Smooth muscle cell (in vitro differentiated cells): Measurements from ENCODE around the gene ZBTB17. TPM values are rescaled to one million over a fixed set of nuclear protein-coding genes. Genes with fewer than 3 reads are reported as not detected.

Source experiments
- DNase-seq: peaks from one replicate; lab custom pipeline; 2025; ENCODE audit not compliant: unreplicated experiment; lab: John Stamatoyannopoulos, UW
- H2AFZ ChIP-seq: fragments of 200-600 bp; sonication (generic); 2 replicates; pipeline ENCODE4 v1.6.0; 2016; ENCODE audit warnings: antibody characterized with exemption, low read depth, mild to moderate bottlenecking
- H3F3A ChIP-seq: fragments of 200-600 bp; sonication (generic); 2 replicates; pipeline ENCODE4 v1.6.0; 2017; ENCODE audit warnings: antibody characterized with exemption, low read depth
- H3K27ac ChIP-seq: fragments of 200-600 bp; sonication (generic); 2 replicates; pipeline ENCODE4 v1.5.1; 2016; ENCODE audit warnings: low read depth, mild to moderate bottlenecking
- H3K27me3 ChIP-seq: fragments of 200-600 bp; sonication (generic); 2 replicates; pipeline ENCODE4 v1.6.1; 2016; ENCODE audit warnings: low read depth, mild to moderate bottlenecking
- H3K36me3 ChIP-seq: fragments of 200-600 bp; sonication (generic); 2 replicates; pipeline ENCODE4 v1.5.1; 2016; ENCODE audit warnings: low read depth
- H3K4me1 ChIP-seq: fragments of 200-600 bp; sonication (generic); 2 replicates; pipeline ENCODE4 v1.5.1; 2016; ENCODE audit warnings: low read depth
- H3K4me2 ChIP-seq: fragments of 200-600 bp; sonication (generic); 2 replicates; pipeline ENCODE4 v1.6.0; 2016; ENCODE audit warnings: mild to moderate bottlenecking
- H3K4me3 ChIP-seq: fragments of 200-600 bp; sonication (generic); 2 replicates; pipeline ENCODE4 v1.5.1; 2016; ENCODE audit warnings: mild to moderate bottlenecking
- H3K79me2 ChIP-seq: fragments of 200-600 bp; sonication (generic); 2 replicates; pipeline ENCODE4 v1.6.0; 2016; ENCODE audit warnings: low read depth, mild to moderate bottlenecking
- H3K9ac ChIP-seq: fragments of 200-600 bp; sonication (generic); 2 replicates; pipeline ENCODE4 v1.6.0; 2016; ENCODE audit warnings: low read depth
- H3K9me3 ChIP-seq: fragments of 200-600 bp; sonication (generic); replicated peaks from 2 replicates; pipeline ENCODE4 v1.5.1; 2016; ENCODE audit warnings: low read depth
- H4K20me1 ChIP-seq: fragments of 200-600 bp; sonication (generic); 2 replicates; pipeline ENCODE4 v1.6.0; 2016; ENCODE audit warnings: low read depth
- WGBS: methylation state at CpG from one replicate; pipeline ENCODE4 v1.1.7; 2016; ENCODE audit warnings: low lambda C conversion rate; 5-methylcytosine and 5-hydroxymethylcytosine counted together
- polyA plus RNA-seq: library from polyadenylated mRNA; unstranded; fragments of >200 nt; fragmentation: Nextera tagmentation; extraction: Ambion mirVana; gene quantifications from 2 replicates; pipeline ENCODE4 v1.2.1, GENCODE V29; 2016
- total RNA-seq: library from RNA; depleted of rRNA; stranded (reverse); fragments of >200 nt; gene quantifications from 2 replicates; pipeline ENCODE4 v1.2.3, GENCODE V29; 2014
- TF ChIP-seq, protein P1 (sequence below): fragments of 200-600 bp; sonication (generic); IDR thresholded peaks from 2 replicates; pipeline ENCODE4 v1.5.1; 2017; ENCODE audit warnings: borderline replicate concordance, mild to moderate bottlenecking, antibody characterized with exemption; ENCODE audit not compliant: insufficient read depth, poor library complexity, severe bottlenecking

The ZBTB17 gene
- total and polyA plus RNA-seq, 2 experiments from 2014 or later, result 29.4 to 42.5 TPM

DNA sequence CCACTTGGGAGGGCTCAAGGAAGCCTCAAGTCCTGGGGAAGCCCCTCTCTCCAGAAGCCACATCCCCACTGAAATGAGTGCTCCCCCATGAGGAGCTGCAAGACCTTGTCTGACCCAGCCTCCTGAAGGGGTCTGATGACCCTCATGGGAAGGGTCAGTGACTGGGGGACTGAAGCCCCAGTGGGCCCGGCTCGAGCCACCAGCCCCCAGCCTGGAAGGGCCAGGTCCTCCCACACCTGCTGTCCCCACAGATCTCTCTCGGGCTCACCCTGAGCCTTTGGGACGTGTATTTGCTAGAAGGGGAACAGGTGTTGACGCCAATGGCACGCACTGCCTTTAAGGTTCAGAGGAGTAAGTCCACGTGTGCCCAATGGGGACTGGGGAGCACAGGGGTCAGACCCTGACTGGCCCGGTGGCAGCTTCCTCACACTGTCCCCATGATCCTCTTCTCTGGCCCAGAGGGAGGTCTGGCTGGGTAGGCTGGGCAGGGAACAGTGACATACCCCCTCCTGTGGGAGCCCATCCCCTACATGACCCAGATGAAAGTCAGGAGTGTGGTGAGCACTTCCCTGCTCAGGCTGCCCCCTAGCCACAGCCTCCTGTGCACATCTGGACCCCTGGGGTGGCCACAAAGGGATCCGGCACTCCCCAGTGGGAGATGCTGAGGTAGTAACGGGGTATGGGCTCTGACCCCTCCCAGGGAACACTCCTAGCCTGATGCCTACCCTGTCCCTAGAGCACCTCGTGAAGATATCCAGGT is 15.7 kb upstream of the ZBTB17 start:
- WGBS, result 88% methylated on average over 11 of the region's 11 CpGs
- no peak overlapping the region for H3K9ac ChIP-seq
- no peaks in the 10 kb centered on the region for H3K36me3 ChIP-seq
- H3K4me1 ChIP-seq, result no peaks in the 10 kb centered on the region
- H3F3A ChIP-seq, result no peaks in the 10 kb centered on the region
- H3K9me3 ChIP-seq, result no peaks in the 10 kb centered on the region
- no peak overlapping the region for H2AFZ ChIP-seq
- H3K4me3 ChIP-seq, result no peak overlapping the region
- H3K27me3 ChIP-seq, result no peaks in the 10 kb centered on the region
- TF ChIP-seq, protein P1, sequence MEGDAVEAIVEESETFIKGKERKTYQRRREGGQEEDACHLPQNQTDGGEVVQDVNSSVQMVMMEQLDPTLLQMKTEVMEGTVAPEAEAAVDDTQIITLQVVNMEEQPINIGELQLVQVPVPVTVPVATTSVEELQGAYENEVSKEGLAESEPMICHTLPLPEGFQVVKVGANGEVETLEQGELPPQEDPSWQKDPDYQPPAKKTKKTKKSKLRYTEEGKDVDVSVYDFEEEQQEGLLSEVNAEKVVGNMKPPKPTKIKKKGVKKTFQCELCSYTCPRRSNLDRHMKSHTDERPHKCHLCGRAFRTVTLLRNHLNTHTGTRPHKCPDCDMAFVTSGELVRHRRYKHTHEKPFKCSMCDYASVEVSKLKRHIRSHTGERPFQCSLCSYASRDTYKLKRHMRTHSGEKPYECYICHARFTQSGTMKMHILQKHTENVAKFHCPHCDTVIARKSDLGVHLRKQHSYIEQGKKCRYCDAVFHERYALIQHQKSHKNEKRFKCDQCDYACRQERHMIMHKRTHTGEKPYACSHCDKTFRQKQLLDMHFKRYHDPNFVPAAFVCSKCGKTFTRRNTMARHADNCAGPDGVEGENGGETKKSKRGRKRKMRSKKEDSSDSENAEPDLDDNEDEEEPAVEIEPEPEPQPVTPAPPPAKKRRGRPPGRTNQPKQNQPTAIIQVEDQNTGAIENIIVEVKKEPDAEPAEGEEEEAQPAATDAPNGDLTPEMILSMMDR, result no peak
- DNase-seq, result no peak
- H3K79me2 ChIP-seq, result no peaks in the 10 kb centered on the region
- H3K4me2 ChIP-seq, result no peak overlapping the region
- no peak overlapping the region for H3K27ac ChIP-seq
- no peaks in the 10 kb centered on the region for H4K20me1 ChIP-seq

DNA sequence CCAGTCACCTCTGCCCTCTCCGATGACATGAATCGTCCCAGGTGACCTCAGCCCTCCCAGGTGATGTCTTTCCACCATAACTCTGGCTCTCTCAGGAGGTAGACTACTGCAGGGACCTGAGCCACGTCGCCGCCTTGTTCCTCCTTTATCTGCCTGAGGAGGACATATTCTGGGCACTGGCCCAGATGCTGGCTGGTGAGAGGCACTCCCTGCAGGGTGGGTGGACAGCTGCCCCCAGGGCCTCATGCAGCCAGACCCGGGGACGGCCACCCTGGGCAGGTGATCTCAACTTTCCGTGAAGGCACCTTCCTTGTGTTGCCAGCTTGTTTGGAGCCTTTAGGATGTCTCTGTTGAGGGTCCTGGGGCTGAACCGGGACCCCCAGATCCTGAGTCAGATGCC is 13.9 kb upstream of the ZBTB17 start:
- Histone ChIP-seq H3K36me3 (no peaks in the 10 kb centered on the region), H3F3A (no peaks in the 10 kb centered on the region), H3K4me2 (no peak overlapping the region), H4K20me1 (no peaks in the 10 kb centered on the region), H3K9ac (no peak overlapping the region), H2AFZ (no peak overlapping the region), H3K27ac (no peak overlapping the region), H3K27me3 (no peaks in the 10 kb centered on the region), H3K9me3 (no peaks in the 10 kb centered on the region), H3K4me1 (no peaks in the 10 kb centered on the region), H3K4me3 (no peak overlapping the region), H3K79me2 (no peaks in the 10 kb centered on the region)
- WGBS, result 94% methylated on average over 9 of the region's 9 CpGs
- TF ChIP-seq, protein P1, result no peak
- no peak for DNase-seq

DNA sequence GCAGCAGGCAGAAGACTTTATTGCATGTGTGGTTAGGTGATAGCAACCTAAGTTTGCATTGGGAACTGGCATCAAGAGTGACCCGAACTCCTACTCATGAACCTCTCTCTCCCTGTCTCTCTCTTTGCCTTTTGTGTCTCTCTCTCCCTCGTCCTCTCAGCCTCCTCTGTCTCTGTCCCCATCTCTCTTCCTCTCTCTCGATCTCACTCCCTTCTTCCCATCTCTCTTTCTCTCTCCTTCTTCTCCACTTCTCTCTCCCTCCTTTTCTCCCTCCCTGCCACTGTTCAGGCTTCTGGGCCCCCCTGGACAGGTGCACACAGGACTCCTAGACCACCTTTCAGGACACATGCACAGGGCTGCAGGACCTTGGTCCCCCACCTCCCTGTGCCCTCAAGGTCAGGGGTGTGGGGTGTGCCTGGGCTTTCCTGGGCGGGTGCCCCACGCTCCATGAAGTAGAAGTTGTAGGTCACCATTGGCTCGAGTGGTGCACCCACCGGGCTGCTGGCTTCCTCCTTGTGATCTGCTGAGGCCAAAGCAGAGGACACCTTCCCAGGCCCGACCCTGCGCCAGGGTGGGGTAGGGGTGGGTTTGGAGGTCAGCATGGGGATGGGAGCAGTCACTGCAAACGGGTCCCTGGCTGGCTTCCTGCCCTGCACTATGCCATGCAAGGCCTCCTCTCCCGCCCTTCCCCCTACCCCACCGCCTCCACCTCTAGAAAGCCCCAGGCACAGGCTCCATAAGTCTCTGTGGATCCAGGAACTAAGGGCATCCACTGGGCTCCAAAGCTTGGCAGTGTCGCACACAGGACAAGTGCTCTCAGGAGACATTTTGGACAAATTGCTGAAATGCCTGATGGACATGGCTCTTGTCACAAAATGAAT is 13.2 kb upstream of the ZBTB17 start:
- WGBS, result 84% methylated on average over 10 of the region's 13 CpGs
- Histone ChIP-seq H3K4me3 (no peak overlapping the region), H3K4me2 (no peak overlapping the region), H3K9ac (no peak overlapping the region), H3K36me3 (no peaks in the 10 kb centered on the region), H3K79me2 (no peaks in the 10 kb centered on the region), H3F3A (no peaks in the 10 kb centered on the region), H3K4me1 (no peaks in the 10 kb centered on the region), H3K27ac (no peak overlapping the region), H3K9me3 (no peaks in the 10 kb centered on the region), H4K20me1 (no peaks in the 10 kb centered on the region), H2AFZ (no peak overlapping the region), H3K27me3 (no peaks in the 10 kb centered on the region)
- no peak for DNase-seq
- TF ChIP-seq, protein P1, result no peak
